GM12874 (cell line): Measurements from ENCODE around the gene KRT39.

ENCODE experiments used
- TF ChIP-seq, protein P1 (sequence below): IDR thresholded peaks from 2 replicates; pipeline ENCODE4 v1.5.1; 2011; ENCODE audit warnings: low read depth, mild to moderate bottlenecking, control low read depth, low read length, moderate library complexity; ENCODE audit not compliant: insufficient read depth

The KRT39 gene

DNA sequence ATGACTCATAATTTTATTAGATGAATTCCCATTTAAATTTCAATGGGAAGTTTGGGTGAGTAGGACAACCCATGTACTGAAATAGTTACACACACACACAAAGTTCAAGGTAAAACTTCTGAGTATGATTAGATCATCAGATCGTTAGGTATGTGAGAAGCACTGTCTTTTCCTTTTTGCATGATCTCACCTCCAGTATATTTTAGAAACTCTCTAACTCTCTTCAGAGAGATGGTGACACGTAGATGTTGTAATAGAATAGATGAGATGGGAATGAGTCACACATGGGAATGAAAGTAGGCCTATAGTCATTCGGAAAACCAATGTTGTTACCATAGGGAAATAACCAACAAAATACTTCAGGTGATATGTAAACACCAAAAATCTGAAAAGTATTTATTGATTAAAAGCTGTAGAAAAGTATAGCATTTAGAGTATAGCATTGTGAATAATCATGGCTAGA is 51.5 kb downstream of the KRT39 start:
- TF ChIP-seq, protein P1, sequence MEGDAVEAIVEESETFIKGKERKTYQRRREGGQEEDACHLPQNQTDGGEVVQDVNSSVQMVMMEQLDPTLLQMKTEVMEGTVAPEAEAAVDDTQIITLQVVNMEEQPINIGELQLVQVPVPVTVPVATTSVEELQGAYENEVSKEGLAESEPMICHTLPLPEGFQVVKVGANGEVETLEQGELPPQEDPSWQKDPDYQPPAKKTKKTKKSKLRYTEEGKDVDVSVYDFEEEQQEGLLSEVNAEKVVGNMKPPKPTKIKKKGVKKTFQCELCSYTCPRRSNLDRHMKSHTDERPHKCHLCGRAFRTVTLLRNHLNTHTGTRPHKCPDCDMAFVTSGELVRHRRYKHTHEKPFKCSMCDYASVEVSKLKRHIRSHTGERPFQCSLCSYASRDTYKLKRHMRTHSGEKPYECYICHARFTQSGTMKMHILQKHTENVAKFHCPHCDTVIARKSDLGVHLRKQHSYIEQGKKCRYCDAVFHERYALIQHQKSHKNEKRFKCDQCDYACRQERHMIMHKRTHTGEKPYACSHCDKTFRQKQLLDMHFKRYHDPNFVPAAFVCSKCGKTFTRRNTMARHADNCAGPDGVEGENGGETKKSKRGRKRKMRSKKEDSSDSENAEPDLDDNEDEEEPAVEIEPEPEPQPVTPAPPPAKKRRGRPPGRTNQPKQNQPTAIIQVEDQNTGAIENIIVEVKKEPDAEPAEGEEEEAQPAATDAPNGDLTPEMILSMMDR = no peak

DNA sequence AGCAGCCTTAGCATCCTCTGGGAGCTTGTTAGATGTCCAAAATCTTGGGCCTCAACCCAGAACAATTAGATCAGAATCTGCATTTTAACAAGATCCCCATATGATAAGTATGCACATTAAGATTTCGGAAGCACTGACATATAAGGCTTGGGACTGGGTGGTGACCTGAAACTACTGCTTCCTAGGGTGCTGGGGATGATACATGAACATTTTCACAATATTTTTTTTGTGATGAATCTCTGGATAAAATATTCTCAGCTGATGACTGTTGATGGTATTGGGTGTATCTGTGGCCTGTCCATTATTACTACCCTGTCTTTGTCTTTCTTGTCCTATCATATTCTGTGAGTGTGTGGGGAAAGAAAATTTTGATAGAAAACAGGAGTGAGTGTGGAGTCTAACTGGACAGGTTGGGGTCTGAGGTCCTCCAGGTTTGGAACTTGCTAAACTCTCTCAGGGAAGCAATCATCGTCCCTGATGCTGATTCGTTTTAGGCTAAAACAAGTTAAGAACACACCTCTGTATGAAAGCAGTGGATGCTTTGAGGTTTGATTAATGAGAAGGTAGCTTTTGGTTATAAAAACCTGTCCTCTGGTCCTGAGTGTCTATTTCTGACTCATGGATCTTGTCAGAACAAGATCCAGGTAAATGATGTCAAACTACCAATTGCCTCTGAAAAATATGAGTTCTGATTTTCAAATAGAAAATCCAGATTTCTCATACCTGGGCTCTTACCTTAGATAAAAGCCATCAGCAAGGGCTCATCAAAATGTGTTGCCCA is 52.5 kb downstream of the KRT39 start:
- TF ChIP-seq, protein P1 = no peak

DNA sequence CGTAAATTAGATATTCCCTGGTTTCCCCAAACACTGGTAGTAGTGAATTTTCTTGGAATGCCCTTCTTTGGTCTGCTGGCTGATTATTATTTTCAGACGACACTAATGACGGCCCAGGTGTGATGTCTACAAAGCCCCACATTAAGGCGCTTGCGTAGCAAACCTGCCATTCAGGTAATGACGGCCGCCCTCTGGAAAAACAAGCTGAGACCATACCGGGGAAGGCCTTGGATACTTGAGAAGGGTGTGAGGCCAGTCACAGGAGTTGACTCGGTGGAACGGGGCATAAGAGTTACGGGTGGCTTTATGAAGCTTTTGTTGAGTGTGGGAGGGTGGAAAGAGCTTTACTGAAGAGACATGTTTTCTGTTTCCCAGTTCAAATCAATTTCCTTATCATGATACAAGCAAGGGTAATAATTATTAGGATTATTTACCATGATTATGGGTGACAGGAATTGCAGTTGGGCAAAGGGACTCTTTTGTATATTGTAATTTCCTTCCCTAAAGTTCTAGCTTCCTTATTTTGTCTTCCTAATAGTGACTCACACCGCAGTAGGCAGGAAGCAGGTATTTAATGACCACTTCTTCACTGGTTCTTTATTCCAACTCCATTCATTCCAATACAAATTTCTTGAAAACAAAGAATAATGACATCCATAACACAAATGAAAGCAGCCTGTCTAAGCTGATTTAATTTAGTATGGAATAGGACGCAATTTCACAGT is 54.1 kb downstream of the KRT39 start:
- TF ChIP-seq, protein P1 = no peak

DNA sequence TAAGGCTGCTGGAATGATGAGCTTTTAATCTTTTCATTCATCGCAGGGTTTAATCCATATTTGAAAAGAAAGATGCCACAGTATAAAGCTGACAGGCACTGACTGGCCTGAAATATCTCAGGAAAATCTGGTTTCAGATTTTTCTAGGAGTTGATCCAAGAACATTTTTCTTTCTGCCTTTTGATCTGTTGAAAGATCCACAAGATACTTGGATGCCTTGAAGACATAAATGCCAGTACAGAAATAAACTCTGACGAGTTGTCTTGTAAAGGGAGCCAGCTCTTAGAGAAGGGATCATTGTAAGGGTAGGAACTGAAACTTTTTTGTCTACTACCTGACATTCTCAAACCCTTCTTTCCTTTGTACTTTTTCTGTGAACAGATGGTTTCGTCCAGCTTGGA is 56.3 kb downstream of the KRT39 start:
- TF ChIP-seq, protein P1 = no peak

DNA sequence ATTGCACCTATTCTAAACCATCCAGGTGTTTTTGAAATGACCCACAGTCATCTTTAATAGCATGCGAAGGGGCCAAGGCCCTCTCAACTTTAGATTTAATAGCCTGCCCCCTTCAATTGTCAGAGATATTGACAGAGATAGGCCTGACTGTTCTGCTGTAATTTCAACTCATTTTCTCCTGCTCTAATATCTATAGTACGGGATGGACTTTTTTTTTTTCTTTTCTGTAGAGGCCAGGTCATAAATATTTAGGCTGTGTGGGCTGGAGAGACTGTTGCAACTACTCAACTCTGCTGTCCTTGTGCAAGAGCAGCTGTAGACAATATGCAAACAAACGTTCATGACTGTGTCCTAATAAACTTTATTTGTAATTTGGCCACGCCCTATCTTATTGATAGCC is 57.0 kb downstream of the KRT39 start:
- TF ChIP-seq, protein P1 = no peak

DNA sequence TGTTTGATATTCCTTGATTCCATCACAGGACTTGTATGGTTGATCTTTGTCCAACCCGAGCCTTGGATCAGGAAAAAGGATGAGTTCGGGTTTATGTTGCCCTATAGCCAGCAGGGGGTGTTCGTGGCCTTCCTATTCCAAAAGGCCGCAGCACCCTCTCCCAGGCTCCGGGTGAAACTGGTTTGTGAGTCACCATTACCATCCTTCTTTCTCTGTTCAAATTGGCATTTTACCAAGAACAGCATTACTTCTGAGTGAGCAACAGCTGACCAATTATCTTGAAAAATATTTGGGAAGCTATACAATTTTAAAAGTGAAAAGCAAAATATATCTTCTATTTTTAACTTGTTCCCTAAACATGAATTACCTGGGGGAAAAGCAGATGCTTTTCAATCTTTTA is 57.4 kb downstream of the KRT39 start:
- TF ChIP-seq, protein P1 = peak; percentile 62
